HG02642 (cell line): ENCODE measurements around the gene SFTA2.

Experiments
- ATAC-seq: cut with Tn5 transposase; IDR thresholded peaks from one replicate; pipeline ENCODE4 v1.9.1; 2021; ENCODE audit warnings: mild to moderate bottlenecking; ENCODE audit not compliant: unreplicated experiment, poor library complexity

Gene SFTA2

GRCh38 chr6:30891816-30892538 lies 40.0 kb downstream of the SFTA2 start:
- ATAC-seq = no peak

DNA sequence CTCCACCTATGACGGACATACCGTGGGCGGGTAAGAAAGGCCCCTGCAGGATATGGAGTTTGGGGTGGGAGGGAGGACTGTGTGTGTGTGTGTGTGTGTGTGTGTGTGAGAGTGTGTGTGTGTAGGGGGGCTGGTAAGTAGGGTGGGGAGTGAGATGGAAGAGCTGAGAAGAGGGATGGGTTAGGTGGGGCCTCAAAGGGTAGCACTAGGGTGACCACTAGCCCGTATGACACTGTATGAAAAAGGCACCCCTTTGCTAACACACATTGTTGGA lies 40.6 kb downstream of the SFTA2 start:
- ATAC-seq = no peak

DNA sequence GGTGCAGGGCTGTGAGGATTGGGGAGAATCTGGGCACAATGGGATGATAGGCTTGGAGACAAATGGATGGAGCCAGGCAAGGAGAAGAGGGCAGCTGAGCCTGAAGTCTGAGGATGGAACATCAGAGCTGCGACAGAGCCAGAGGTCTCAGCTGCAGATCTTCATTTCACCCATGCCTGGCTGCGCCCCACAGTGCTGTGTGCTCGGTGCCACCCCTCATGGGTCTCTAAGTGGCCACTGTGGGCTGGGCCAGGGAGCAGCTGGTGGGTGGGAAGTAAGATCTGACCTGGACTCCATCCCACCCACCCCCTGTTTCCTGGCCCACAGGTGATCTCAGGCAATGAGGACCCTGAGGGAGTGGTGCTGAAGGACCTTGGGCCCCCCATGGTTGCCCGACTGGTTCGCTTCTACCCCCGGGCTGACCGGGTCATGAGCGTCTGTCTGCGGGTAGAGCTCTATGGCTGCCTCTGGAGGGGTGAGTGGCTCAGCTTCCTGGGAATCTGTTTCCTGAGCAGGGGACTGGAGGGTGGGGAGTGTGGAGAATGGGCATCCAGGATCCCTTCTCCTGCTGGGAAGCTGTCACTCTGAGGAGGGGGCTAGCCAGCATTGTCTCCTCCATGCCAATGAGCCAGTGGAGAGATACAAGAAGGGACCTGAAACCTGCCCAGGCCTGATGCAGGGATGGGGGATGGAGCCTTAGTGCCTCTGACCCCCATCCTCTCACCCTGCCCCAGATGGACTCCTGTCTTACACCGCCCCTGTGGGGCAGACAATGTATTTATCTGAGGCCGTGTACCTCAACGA lies 41.1 kb downstream of the SFTA2 start:
- no peak for ATAC-seq

DNA sequence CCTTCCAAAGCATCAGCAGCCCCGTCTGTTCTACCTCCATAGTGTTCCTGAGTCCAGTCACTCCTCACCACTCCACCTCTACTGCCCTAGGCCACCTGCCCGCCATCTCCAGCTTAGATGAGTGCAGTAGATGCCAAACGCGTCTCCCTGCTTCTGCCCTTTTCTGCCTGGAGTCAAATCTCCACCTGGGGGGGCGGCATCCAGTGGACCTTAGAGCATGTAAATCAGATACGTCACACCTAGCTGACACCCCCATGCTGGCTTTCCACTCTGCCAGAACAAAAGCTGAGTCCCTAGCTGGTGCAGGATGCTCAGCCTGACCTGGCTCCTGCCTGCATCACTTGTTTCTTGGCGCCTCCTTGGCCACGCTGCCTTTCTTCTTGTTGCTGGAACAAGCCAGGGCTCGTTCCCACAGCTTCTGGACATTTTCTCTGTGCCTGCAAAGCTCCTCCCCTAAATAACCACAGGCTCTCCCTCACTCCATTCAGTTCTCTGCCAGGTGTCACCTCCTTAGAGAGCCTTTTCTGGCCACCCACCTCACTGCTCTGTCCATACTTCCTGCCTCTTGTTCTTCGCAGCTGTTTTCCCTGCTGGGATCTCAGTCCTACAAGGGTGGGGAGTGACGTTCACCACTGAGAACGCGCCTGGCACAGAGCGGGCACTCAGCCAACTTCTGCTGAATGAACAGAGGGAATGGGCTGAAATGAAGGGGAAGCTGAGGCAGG lies 41.9 kb downstream of the SFTA2 start:
- no peak for ATAC-seq

DNA sequence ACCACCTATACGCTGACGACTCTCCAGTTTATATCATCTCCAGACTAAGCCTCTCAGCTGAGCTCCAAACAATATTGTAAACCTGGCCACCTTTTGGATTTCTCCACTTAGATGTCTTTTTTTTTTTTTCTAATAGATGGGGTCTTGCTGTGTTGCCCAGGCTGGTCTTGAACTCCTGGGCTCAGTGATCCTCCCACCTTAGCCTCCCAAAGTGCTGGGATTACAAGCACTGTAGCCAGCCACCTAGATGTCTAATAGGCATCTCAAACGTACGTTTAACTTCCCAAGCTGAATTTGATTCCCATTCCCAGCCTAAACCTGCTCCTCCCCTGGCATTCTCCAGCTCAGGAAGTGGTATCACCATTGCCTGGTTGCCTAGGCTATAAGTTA lies 42.5 kb downstream of the SFTA2 start:
- no peak for ATAC-seq

DNA sequence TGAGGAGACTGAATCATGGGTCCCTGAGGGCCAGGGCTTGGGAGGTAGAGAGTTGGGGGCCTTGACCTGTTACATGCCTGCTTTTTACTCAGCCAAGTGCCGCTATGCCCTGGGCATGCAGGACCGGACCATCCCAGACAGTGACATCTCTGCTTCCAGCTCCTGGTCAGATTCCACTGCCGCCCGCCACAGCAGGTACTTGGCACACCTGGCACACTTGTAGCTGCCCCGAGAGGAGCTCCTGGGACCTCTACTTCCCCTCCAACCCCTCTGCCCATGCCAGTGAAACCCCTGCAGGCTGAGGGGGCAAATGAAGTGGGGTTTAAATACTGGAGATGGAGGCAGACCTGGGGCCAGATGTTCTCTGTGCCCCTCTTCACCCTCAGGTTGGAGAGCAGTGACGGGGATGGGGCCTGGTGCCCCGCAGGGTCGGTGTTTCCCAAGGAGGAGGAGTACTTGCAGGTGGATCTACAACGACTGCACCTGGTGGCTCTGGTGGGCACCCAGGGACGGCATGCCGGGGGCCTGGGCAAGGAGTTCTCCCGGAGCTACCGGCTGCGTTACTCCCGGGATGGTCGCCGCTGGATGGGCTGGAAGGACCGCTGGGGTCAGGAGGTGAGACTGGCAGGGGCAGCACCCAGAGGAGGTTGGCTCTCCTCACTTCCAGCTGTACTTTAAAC lies 43.0 kb downstream of the SFTA2 start:
- ATAC-seq = no peak

GRCh38 chr6:30887901-30888815 lies 43.8 kb downstream of the SFTA2 start:
- no peak for ATAC-seq

DNA sequence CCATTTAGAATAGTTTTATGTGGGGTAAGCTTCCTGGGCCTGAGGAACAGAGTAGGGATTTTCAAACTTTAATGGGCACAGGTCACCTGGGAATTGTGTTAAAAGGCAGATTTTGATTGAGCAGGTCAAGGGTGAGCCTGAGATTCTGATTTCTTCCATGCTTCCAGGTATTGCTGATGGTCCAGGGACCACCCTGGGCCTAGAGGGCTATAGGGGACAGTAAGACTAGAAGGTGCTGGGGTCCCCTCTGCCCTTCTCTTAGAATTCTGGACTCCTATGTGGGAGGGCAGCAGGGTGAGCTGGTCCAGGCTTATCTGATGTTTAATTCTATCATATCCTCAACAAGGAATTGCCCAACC lies 45.1 kb downstream of the SFTA2 start:
- ATAC-seq = no peak

DNA sequence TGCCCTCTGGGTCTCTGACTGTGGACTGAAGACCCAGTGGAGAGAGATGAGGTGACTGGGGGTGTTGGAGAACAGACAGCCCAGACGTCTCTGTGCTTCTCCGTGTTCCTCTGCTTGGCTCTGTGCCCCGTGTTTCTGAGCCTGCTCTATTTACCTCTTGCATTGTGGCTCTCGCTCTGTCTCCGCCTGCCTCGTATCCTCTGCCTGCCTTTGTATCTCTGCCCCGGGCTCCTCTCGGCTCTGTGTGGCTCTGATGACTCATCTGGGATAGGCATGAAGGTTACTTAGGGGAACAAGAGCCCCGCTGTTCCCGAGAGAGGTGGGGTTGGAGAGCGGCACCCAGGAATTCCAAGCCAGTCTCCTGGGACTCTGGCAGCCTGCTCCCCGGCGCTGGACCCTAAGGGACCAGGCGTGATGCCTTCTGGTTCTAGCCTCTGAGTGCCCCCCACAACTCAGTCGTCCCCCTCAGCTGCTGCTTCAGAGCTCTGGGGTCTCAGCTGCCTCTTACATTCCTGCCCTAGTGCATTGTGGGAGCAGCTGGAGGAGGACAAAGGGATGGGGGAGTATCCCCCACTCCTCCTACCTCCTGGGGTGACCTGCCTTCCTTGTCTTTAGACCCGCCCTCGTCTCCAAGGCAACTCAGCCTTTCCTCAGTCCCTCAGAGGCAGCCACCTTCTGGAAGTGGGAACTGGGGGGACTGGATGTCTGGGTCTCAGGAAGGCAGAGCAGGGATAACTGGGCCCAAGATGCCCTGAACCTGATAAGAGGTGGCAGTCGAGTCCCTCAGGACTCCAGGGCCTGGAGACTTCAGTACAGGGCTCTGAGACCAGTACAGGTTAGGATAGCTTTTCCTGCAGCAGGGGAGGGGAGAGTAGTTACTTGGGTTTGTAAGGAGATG lies 45.7 kb downstream of the SFTA2 start:
- ATAC-seq = no peak

GRCh38 chr6:30885481-30885998 lies 46.4 kb downstream of the SFTA2 start:
- ATAC-seq = no peak

- peak; percentile 24 for ATAC-seq
These were observed 47.2 kb downstream of the SFTA2 start for GRCh38 chr6:30884521-30885480.

- peak; percentile 43 for ATAC-seq
These were observed 48.1 kb downstream of the SFTA2 start, which contains the start of gene DDR1 for GRCh38 chr6:30883685-30884520. Gene DDR1, plus strand, starts transcription at chr6:30884519. Its CDS starts 4,211 bp downstream, at chr6:30888730.

- no peak for ATAC-seq
These were observed 48.9 kb downstream of the SFTA2 start for GRCh38 chr6:30882759-30883684.

DNA sequence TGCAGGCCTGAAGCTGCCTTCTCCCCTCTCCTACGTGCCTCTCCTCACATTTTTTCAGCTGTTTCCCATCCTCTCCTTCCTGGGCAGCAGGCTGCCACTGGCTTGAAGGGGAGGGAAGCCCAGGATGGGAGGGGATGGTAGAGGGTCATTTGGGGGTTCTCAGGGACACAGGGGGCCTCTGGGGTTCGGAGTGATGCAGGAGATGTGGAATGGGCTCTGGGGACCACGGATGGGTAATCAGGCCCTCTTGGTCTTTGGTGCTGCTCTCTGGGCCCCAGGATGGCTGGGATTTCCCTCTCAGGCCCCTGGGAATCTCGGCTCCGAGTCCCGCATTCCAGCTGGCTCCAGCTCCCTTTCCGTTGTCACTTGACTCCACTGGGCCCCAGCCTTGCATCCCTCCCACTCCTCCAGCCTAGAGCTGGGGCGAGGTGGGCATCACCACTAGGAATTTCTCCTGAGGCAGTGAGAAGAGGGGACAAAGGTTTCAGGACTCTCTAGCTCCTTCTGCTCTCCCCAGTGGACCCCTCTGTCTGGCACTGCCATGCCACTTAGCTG lies 49.7 kb downstream of the SFTA2 start:
- no peak for ATAC-seq
